K562 (cell line): ENCODE data around the gene YAF2. TPM values are rescaled to one million over a fixed set of nuclear protein-coding genes. Genes with fewer than 3 reads are reported as not detected.

Source experiments
- BHLHE40 ChIP-seq: IDR thresholded peaks from 2 replicates; pipeline ENCODE4 v1.6.1; 2011; ENCODE audit warnings: low read length, improper control_type of control experiment
- CTCF ChIP-seq, 3 experiments: IDR thresholded peaks in 2 of 3; conservative IDR thresholded peaks in 1 of 3; 2 replicates each; pipeline ENCODE4 v1.5.1; 2011 to 2012; ENCODE audit warnings: low read length in 3 of 3, mild to moderate bottlenecking in 3 of 3, control low read depth in 2 of 3, improper control_type of control experiment in 1 of 3, inconsistent platforms in 1 of 3, low read depth in 1 of 3, mixed read lengths in 1 of 3, moderate library complexity in 1 of 3; ENCODE audit not compliant: insufficient read depth in 2 of 3
- DACH1 ChIP-seq: fragments of 450-650 bp; IDR thresholded peaks from 2 replicates; pipeline ENCODE4 v1.6.1; 2018; ENCODE audit not compliant: partially characterized antibody
- EGR1 ChIP-seq: fragments of 450-650 bp; conservative IDR thresholded peaks from 2 replicates; pipeline ENCODE4 v1.6.1; 2017; ENCODE audit warnings: mild to moderate bottlenecking
- EZH2 ChIP-seq: IDR thresholded peaks from 2 replicates; pipeline ENCODE4 v1.6.1; 2012; ENCODE audit warnings: low read depth, mild to moderate bottlenecking, inconsistent platforms, low read length, borderline replicate concordance
- HEY1 ChIP-seq: fragments of 250-450 bp; sonication (Bioruptor Pico); IDR thresholded peaks from 2 replicates; pipeline ENCODE4 v1.5.0; 2020; ENCODE audit warnings: mild to moderate bottlenecking, moderate library complexity, borderline replicate concordance
- KLF10 ChIP-seq: fragments of 250-450 bp; sonication (Bioruptor Pico); IDR thresholded peaks from 2 replicates; pipeline ENCODE4 v1.6.1; 2021; ENCODE audit warnings: matching md5 sums
- MEF2A ChIP-seq: IDR thresholded peaks from 2 replicates; pipeline ENCODE4 v1.6.1; 2011; ENCODE audit warnings: low read depth, mild to moderate bottlenecking, low read length, moderate library complexity; ENCODE audit not compliant: control insufficient read depth
- NFE2 ChIP-seq: IDR thresholded peaks from 2 replicates; pipeline ENCODE4 v1.6.1; 2014; ENCODE audit warnings: antibody characterized with exemption, low read depth
- PCBP2 ChIP-seq: fragments of 200-400 bp; formaldehyde crosslinking; IDR thresholded peaks from 2 replicates; pipeline ENCODE4 v1.6.1; 2018; ENCODE audit warnings: low read length, low read depth, mild to moderate bottlenecking, moderate library complexity; ENCODE audit not compliant: poor library complexity, severe bottlenecking
- PTTG1 ChIP-seq: fragments of 450-650 bp; IDR thresholded peaks from 2 replicates; pipeline ENCODE4 v1.6.1; 2016; ENCODE audit warnings: low read depth, mild to moderate bottlenecking, missing genetic modification characterization, missing compliant biosample characterization
- THAP12 ChIP-seq: fragments of 250-450 bp; sonication (Bioruptor Pico); IDR thresholded peaks from 2 replicates; pipeline ENCODE4 v1.9.0; 2021; ENCODE audit warnings: mild to moderate bottlenecking, inconsistent platforms
- ZBTB5 ChIP-seq: fragments of 450-650 bp; IDR thresholded peaks from 2 replicates; pipeline ENCODE4 v1.6.1; 2017; ENCODE audit warnings: antibody characterized with exemption
- ZNF134 ChIP-seq: fragments of 250-450 bp; sonication (Bioruptor Pico); conservative IDR thresholded peaks from 2 replicates; pipeline ENCODE4 v1.4.0; 2020
- ZNF586 ChIP-seq: fragments of 450-650 bp; formaldehyde crosslinking; conservative IDR thresholded peaks from 2 replicates; pipeline ENCODE4 v1.4.0; 2020; ENCODE audit warnings: mild to moderate bottlenecking, moderate library complexity
- polyA plus RNA-seq, 8 experiments: library from polyadenylated mRNA; depleted of rRNA in 4 of 8; stranded (reverse) in 5 of 8; unstranded in 3 of 8; fragments of >200 nt; fragmentation: Nextera tagmentation in 2 of 8; fragmentation: Illumina TruSeq in 1 of 8; extraction: Ambion mirVana in 2 of 8; extraction: Trizol in 1 of 8; gene quantifications; 2 replicates each; pipeline versions ENCODE4 v1.2.1 to v1.2.3, GENCODE V29; 2011 to 2014; ENCODE audit warnings: inconsistent platforms in 1 of 8, missing spikeins in 1 of 8
- total RNA-seq, 7 experiments: library from RNA; depleted of rRNA in 6 of 7; stranded (reverse); fragments of >200 nt in 6 of 7; fragmentation: Illumina TruSeq in 2 of 7; extraction: Trizol in 2 of 7; gene quantifications; 2 replicates each; pipeline versions ENCODE4 v1.2.1 to v1.2.3, GENCODE V29; 2011 to 2021; ENCODE audit warnings: low replicate concordance in 1 of 7
- TF ChIP-seq, protein P1 (sequence below): fragments of 450-650 bp; formaldehyde crosslinking; IDR thresholded peaks from 2 replicates; pipeline ENCODE4 v1.4.0; 2020; ENCODE audit warnings: mild to moderate bottlenecking, moderate library complexity

Gene YAF2
- total and polyA plus RNA-seq, 9 of the 15 experiments (the other 6 are each of a cell fraction or from before 2014, with no cell fraction given), result 10.6 to 26.4 (median 21.3) TPM

- TF ChIP-seq, protein P1, sequence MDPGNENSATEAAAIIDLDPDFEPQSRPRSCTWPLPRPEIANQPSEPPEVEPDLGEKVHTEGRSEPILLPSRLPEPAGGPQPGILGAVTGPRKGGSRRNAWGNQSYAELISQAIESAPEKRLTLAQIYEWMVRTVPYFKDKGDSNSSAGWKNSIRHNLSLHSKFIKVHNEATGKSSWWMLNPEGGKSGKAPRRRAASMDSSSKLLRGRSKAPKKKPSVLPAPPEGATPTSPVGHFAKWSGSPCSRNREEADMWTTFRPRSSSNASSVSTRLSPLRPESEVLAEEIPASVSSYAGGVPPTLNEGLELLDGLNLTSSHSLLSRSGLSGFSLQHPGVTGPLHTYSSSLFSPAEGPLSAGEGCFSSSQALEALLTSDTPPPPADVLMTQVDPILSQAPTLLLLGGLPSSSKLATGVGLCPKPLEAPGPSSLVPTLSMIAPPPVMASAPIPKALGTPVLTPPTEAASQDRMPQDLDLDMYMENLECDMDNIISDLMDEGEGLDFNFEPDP, result no peak
- TF ChIP-seq THAP12 (CRISPR knock-in tag) (no peak), ZNF134 (CRISPR knock-in tag) (no peak), DACH1 (peak; percentile 23), ZNF586 (no peak), PCBP2 (no peak), HEY1 (no peak), EGR1 (peak; percentile 66), ZBTB5 (no peak), CTCF (IDR thresholded peaks at IDR 0.05 in 2 of 3, conservative IDR thresholded peaks at IDR 0.05 in 1 of 3; ENCODE audit: insufficient read depth in 2 of 3, low read depth in 1 of 3, low read length in 3 of 3) (no peak), KLF10 (CRISPR knock-in tag) (no peak), EZH2 (no peak), BHLHE40 (peak; percentile 89), PTTG1 (tag) (no peak), NFE2 (no peak), MEF2A (no peak)
Measured at GRCh38 chr12:42238240-42239140, at the start of gene YAF2 (continued).
